Type B pancreatic cell (in vitro differentiated cells): ENCODE measurements around the gene NCAN. TPM values are rescaled to one million over a fixed set of nuclear protein-coding genes. Genes with fewer than 3 reads are reported as not detected.

ENCODE experiments used
- DNase-seq: peaks from one replicate; pipeline ENCODE4 v3.0.0; 2021; ENCODE audit warnings: mixed read lengths; ENCODE audit not compliant: unreplicated experiment; ENCODE audit errors: extremely low spot score
- H3K27ac Mint-ChIP-seq: 2 replicates; pipeline ENCODE4 v1.8.0; 2021; ENCODE audit warnings: mild to moderate bottlenecking, mixed read lengths
- H3K27me3 Mint-ChIP-seq: 2 replicates; pipeline ENCODE4 v1.8.0; 2021; ENCODE audit warnings: mixed read lengths
- H3K36me3 Mint-ChIP-seq: 2 replicates; pipeline ENCODE4 v1.8.0; 2021; ENCODE audit warnings: mixed read lengths
- H3K4me1 Mint-ChIP-seq: one replicate; pipeline ENCODE4 v1.8.0; 2021; ENCODE audit warnings: mixed read lengths; ENCODE audit not compliant: unreplicated experiment
- H3K4me3 Mint-ChIP-seq: 2 replicates; pipeline ENCODE4 v1.8.0; 2021; ENCODE audit warnings: mild to moderate bottlenecking, mixed read lengths
- H3K9me3 Mint-ChIP-seq: 2 replicates; pipeline ENCODE4 v1.8.0; 2021; ENCODE audit warnings: mixed read lengths
- CTCF ChIP-seq: fragments of 200-600 bp; sonication (generic); conservative IDR thresholded peaks from 2 replicates; pipeline ENCODE4 v1.5.0; 2021; ENCODE audit warnings: antibody characterized with exemption, mild to moderate bottlenecking
- total RNA-seq: library from RNA; stranded (reverse); gene quantifications from 2 replicates; pipeline ENCODE4 v1.2.1, GENCODE V29; 2021; ENCODE audit warnings: low replicate concordance

NCAN gene
- total RNA-seq, 1 donor from 2014 or later: 0.80 TPM

GRCh38 chr19:19279853-19280252, 68.1 kb downstream of the NCAN start:
- TF ChIP-seq CTCF: no peak
- H3K27me3 Mint-ChIP-seq: no peaks in the 10 kb centered on the region
- no peaks in the 10 kb centered on the region for H3K4me1 Mint-ChIP-seq
- peaks cover 17% of the 10 kb centered on the region for H3K36me3 Mint-ChIP-seq
- no peaks in the 10 kb centered on the region for H3K9me3 Mint-ChIP-seq
- DNase-seq: no peak
- H3K4me3 Mint-ChIP-seq: no peak overlapping the region
- H3K27ac Mint-ChIP-seq: no peak overlapping the region

- Mint-ChIP-seq H3K4me1 (no peaks in the 10 kb centered on the region), H3K27me3 (no peaks in the 10 kb centered on the region), H3K9me3 (no peaks in the 10 kb centered on the region), H3K4me3 (no peak overlapping the region), H3K27ac (no peak overlapping the region), H3K36me3 (peaks cover 17% of the 10 kb centered on the region)
- no peak for DNase-seq
- no peak for TF ChIP-seq CTCF
Observed at GRCh38 chr19:19280561-19280960, 68.8 kb downstream of the NCAN start.

- Mint-ChIP-seq H3K27ac (no peak overlapping the region), H3K27me3 (no peaks in the 10 kb centered on the region), H3K36me3 (peaks cover 22% of the 10 kb centered on the region), H3K9me3 (no peaks in the 10 kb centered on the region), H3K4me3 (no peak overlapping the region), H3K4me1 (no peaks in the 10 kb centered on the region)
- no peak for TF ChIP-seq CTCF
- no peak for DNase-seq
Observed at GRCh38 chr19:19285686-19286085, 73.9 kb downstream of the NCAN start.

- H3K27ac Mint-ChIP-seq: no peak overlapping the region
Observed at GRCh38 chr19:19292607-19293006, 80.8 kb downstream of the NCAN start.

GRCh38 chr19:19294914-19295313, 83.2 kb downstream of the NCAN start:
- Mint-ChIP-seq H3K27ac (no peak overlapping the region), H3K9me3 (no peaks in the 10 kb centered on the region), H3K36me3 (peaks cover 31% of the 10 kb centered on the region), H3K4me1 (no peaks in the 10 kb centered on the region), H3K4me3 (no peak overlapping the region), H3K27me3 (no peaks in the 10 kb centered on the region)
- TF ChIP-seq CTCF: no peak
- no peak for DNase-seq

More at GRCh38 chr19:19292607-19293006, 80.8 kb downstream of the NCAN start:
- peaks cover 34% of the 10 kb centered on the region for H3K36me3 Mint-ChIP-seq
- H3K4me1 Mint-ChIP-seq: no peaks in the 10 kb centered on the region
- no peaks in the 10 kb centered on the region for H3K27me3 Mint-ChIP-seq
- H3K9me3 Mint-ChIP-seq: no peaks in the 10 kb centered on the region
- no peak overlapping the region for H3K4me3 Mint-ChIP-seq
- no peak for DNase-seq
- TF ChIP-seq CTCF: no peak
